ENCODE results near the gene PLA2G4A. TPM values are rescaled to one million over a fixed set of nuclear protein-coding genes. Genes with fewer than 3 reads are reported as not detected.

Gene PLA2G4A
- total RNA-seq, 4 donors from 2014 or later: 7.9 to 13.4 (median 9.5) TPM

GRCh38 chr1:186960861-186961260, 132.1 kb downstream of the PLA2G4A start:
- no peak for TF ChIP-seq CTCF (IDR thresholded peaks at IDR 0.05; ENCODE audit: low read depth)

- TF ChIP-seq CTCF (IDR thresholded peaks at IDR 0.05; ENCODE audit: low read depth): no peak
Observed at GRCh38 chr1:186965847-186966246, 137.1 kb downstream of the PLA2G4A start.

- no peak for TF ChIP-seq CTCF (IDR thresholded peaks at IDR 0.05; ENCODE audit: low read depth)
Observed at GRCh38 chr1:186966456-186966855, 137.7 kb downstream of the PLA2G4A start.

- TF ChIP-seq CTCF (IDR thresholded peaks at IDR 0.05; ENCODE audit: low read depth): no peak
Observed at GRCh38 chr1:186967656-186968394, 139.1 kb downstream of the PLA2G4A start.

- no peak for TF ChIP-seq CTCF (IDR thresholded peaks at IDR 0.05; ENCODE audit: low read depth)
Observed at GRCh38 chr1:186974774-186975181, 146.0 kb downstream of the PLA2G4A start.

- TF ChIP-seq CTCF (IDR thresholded peaks at IDR 0.05; ENCODE audit: low read depth): no peak
Observed at GRCh38 chr1:186975220-186975619, 146.5 kb downstream of the PLA2G4A start.

GRCh38 chr1:186976700-186977099, 148.0 kb downstream of the PLA2G4A start:
- TF ChIP-seq CTCF (IDR thresholded peaks at IDR 0.05; ENCODE audit: low read depth): no peak
